HEK293T (cell line): ENCODE data around the gene ARHGAP30.

Experiments used
- CTCF ChIA-PET: fragments of 350-600 bp; formaldehyde crosslinking; extraction: SDS; loops from one replicate; lab custom pipeline; 2021; ENCODE audit warnings: antibody characterized with exemption, inconsistent platforms; lab: Yijun Ruan, JAX
- POLR2A ChIA-PET: fragments of 350-600 bp; formaldehyde crosslinking; extraction: SDS; loops from one replicate; lab custom pipeline; 2020; ENCODE audit warnings: antibody characterized with exemption, inconsistent platforms; lab: Yijun Ruan, JAX
- DNase-seq: peaks from one replicate; pipeline ENCODE4 v3.0.0; 2012; ENCODE audit warnings: mixed read lengths; ENCODE audit errors: extremely low spot score
- ARNT ChIP-seq: fragments of 450-650 bp; IDR thresholded peaks from 2 replicates; pipeline ENCODE4 v1.6.1; 2017; ENCODE audit warnings: mild to moderate bottlenecking
- BHLHE40 ChIP-seq: fragments of 450-650 bp; IDR thresholded peaks from 2 replicates; pipeline ENCODE4 v1.6.1; 2016; ENCODE audit warnings: mild to moderate bottlenecking, moderate library complexity, borderline replicate concordance
- CTBP1 ChIP-seq: fragments of 450-650 bp; IDR thresholded peaks from 2 replicates; pipeline ENCODE4 v1.6.1; 2016; ENCODE audit warnings: borderline replicate concordance
- ELF4 ChIP-seq: fragments of 450-650 bp; IDR thresholded peaks from 2 replicates; pipeline ENCODE4 v1.6.1; 2017; ENCODE audit warnings: antibody characterized with exemption
- FOXA1 ChIP-seq: fragments of 450-650 bp; IDR thresholded peaks from 2 replicates; pipeline ENCODE4 v1.6.1; 2016; ENCODE audit warnings: mild to moderate bottlenecking
- FOXK2 ChIP-seq: fragments of 450-650 bp; IDR thresholded peaks from 2 replicates; pipeline ENCODE4 v1.6.1; 2016; ENCODE audit warnings: mild to moderate bottlenecking
- FOXM1 ChIP-seq: fragments of 450-650 bp; IDR thresholded peaks from 2 replicates; pipeline ENCODE4 v1.6.1; 2017; ENCODE audit warnings: mild to moderate bottlenecking, borderline replicate concordance
- HDGF ChIP-seq: fragments of 450-650 bp; IDR thresholded peaks from 2 replicates; pipeline ENCODE4 v1.6.1; 2017; ENCODE audit warnings: antibody characterized with exemption, borderline replicate concordance
- L3MBTL2 ChIP-seq: fragments of 450-650 bp; conservative IDR thresholded peaks from 2 replicates; pipeline ENCODE4 v1.6.1; 2016; ENCODE audit warnings: mild to moderate bottlenecking
- LEF1 ChIP-seq: fragments of 450-650 bp; IDR thresholded peaks from 2 replicates; pipeline ENCODE4 v1.6.1; 2017; ENCODE audit warnings: mild to moderate bottlenecking, borderline replicate concordance
- NFRKB ChIP-seq: fragments of 450-650 bp; IDR thresholded peaks from 2 replicates; pipeline ENCODE4 v1.6.1; 2016; ENCODE audit warnings: mild to moderate bottlenecking, moderate library complexity
- SP1 ChIP-seq: fragments of 450-650 bp; IDR thresholded peaks from 2 replicates; pipeline ENCODE4 v1.6.1; 2017
- SUZ12 ChIP-seq: fragments of 450-650 bp; IDR thresholded peaks from 2 replicates; pipeline ENCODE4 v1.6.1; 2016; ENCODE audit warnings: mild to moderate bottlenecking
- TARDBP ChIP-seq: fragments of 450-650 bp; IDR thresholded peaks from 2 replicates; pipeline ENCODE4 v1.6.1; 2016
- ZNF384 ChIP-seq: fragments of 450-650 bp; IDR thresholded peaks from 2 replicates; pipeline ENCODE4 v1.6.1; 2016
- TF ChIP-seq, protein P1 (sequence below): fragments of 450-650 bp; IDR thresholded peaks from 2 replicates; pipeline ENCODE4 v1.6.1; 2016

ARHGAP30 gene

DNA sequence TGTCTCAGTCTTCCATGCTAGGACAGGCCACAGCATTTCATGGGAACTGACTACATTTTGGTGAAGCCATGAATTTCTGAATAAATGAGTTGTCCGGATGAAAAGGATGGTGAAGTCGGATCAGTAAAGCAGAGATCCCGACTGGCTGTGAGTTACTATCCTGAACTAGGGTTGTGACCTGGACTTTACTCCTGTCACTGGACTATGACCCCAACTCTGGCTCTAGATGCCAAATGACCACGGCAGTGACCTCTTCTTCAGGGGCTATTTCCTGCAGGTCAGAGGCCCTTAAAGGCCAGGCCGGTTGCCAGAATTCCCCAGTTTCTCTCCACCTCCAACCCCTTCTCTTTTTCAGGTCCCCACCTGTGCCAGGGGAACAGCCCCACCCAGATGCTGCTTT lies 21.4 kb upstream of the ARHGAP30 start:
- CTCF ChIA-PET, result no interaction called here
- DNase-seq, result no peak
- POLR2A ChIA-PET, result no interaction called here
- no peak for TF ChIP-seq ELF4
- TF ChIP-seq, protein P1, sequence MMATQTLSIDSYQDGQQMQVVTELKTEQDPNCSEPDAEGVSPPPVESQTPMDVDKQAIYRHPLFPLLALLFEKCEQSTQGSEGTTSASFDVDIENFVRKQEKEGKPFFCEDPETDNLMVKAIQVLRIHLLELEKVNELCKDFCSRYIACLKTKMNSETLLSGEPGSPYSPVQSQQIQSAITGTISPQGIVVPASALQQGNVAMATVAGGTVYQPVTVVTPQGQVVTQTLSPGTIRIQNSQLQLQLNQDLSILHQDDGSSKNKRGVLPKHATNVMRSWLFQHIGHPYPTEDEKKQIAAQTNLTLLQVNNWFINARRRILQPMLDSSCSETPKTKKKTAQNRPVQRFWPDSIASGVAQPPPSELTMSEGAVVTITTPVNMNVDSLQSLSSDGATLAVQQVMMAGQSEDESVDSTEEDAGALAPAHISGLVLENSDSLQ, result no peak
- no peak for TF ChIP-seq FOXA1

DNA sequence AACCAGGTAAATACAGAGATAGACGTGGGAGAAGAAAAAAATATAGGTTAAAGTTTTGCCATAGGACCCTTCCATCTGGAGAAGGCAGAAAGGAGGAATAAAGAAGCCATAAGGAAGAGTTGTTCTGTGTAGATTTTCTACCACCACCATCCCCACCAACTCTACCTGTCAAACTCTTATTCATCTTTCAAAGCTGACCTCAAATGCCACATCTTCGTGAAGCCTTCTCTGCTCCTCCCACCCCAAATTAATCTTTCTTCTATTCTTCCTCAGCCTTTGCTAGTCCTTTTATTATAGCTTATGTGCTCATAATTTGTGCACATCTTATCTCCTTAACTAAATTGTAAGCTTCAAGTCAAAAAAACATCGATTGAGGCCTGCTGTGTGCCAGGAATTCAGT lies 20.9 kb upstream of the ARHGAP30 start:
- no peak for DNase-seq
- no peak for TF ChIP-seq FOXK2
- no peak for TF ChIP-seq SUZ12
- TF ChIP-seq BHLHE40, result no peak
- TF ChIP-seq CTBP1, result no peak
- TF ChIP-seq FOXA1, result no peak
- TF ChIP-seq ARNT, result no peak
- no peak for TF ChIP-seq LEF1
- no peak for TF ChIP-seq SP1
- no peak for TF ChIP-seq NFRKB
- POLR2A ChIA-PET, result no interaction called here
- CTCF ChIA-PET, result no interaction called here

DNA sequence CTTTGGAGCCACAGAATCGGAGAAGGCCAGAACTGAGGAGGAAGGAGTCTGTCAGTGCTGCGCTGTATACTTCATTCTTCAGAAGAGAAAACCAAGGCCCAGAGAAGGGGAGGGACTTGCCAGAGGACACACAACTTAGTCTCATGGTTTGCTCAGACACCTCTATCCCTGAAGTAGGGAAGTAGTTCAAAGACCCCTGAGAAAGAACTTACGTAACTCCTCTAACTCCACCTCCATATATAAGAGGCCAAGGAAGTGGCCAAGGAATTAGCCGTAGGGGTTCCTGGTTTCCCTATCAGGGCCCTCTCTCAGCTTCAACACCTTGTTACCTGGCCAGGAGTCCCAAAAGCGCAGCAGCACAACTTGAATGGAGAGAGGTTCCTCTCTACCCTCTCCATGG lies 20.2 kb upstream of the ARHGAP30 start:
- CTCF ChIA-PET, result interaction anchor here (0.6 kb wide), 1 partner anchor 19 kb away, joined by 5 read pairs; no protein-coding TSS in a partner anchor
- POLR2A ChIA-PET, result no interaction called here
- no peak for TF ChIP-seq LEF1
- TF ChIP-seq FOXK2, result no peak
- TF ChIP-seq SUZ12, result no peak
- TF ChIP-seq HDGF, result no peak
- no peak for TF ChIP-seq FOXM1
- TF ChIP-seq NFRKB, result no peak
- no peak for DNase-seq

DNA sequence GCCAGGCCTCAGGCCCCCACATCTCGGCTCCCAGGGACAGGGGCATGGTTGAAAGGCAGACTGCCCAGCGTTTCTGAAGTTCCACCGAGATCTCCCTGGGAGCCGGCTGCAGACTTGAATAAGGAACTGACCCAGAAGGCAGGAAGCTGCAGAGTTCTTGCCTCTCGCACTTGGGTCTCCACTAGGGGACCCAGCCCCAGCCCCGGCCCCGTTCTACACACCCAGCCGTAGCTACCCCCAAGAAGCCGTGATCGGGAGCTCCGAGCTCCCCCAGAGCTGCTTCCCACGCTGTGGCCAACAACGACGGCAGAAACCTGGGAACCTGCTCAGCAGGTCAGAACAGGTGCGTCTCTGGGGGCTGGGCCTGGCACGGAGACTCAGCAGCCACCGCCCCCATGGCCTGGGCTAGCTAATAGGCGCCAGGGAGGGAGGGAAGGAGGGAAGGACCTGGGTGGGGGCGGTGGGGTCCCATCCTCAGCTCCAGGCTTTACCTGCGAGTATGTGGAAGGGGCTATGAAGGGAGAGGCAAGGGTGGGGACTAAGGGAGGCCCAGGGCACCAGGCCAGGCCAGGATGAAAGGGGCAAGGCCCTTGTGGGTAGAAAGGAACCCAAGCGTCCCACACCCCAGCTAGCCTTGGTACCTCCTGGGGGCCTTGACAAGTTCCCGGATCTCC lies 19.7 kb upstream of the ARHGAP30 start, which contains the start of gene NECTIN4:
Gene NECTIN4 (minus strand): TSS at position 308 of the 674 bp plus-strand sequence. CDS start 262 bp downstream, at position 46.
- no peak for DNase-seq
- POLR2A ChIA-PET, result interaction anchor here (1.1 kb wide), 1 partner anchor 43 kb away, joined by 3 read pairs; the partner anchor contains the start of gene USF1
- CTCF ChIA-PET, result interaction anchor here (0.6 kb wide), 1 partner anchor 19 kb away, joined by 5 read pairs; no protein-coding TSS in a partner anchor
- TF ChIP-seq SUZ12 (no peak), LEF1 (no peak), NFRKB (no peak), SP1 (no peak), ARNT (no peak), ELF4 (no peak), FOXK2 (no peak), TARDBP (no peak), FOXA1 (no peak), L3MBTL2 (no peak), FOXM1 (no peak), CTBP1 (no peak), ZNF384 (no peak), HDGF (no peak), BHLHE40 (no peak)
- TF ChIP-seq, protein P1, result no peak

DNA sequence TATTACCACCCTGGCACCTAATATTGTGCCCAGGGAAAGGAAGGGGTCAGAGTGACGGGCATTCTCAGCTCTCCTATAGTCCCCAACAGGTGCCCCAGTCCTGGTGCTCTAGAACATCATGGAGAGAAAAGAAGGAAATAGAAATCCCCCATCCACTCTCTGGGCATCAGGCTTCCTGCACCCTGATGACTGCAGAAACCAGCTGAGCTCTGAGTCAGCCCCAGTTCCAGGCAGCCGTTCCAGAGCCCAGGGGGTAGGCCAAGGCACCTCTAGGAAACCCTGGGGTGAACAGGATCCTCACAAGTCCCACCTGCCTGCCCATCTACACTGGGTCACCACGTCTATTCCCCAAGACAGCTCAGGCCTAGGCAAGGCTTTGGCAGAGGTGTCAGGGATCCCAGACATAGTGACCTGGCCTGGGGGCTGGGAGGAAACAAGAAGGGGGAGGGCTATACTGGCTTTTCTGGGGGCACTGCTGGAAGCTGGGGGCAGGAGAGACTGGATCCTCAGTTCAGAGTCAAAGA lies 19.0 kb upstream of the ARHGAP30 start:
- TF ChIP-seq CTBP1 (no peak), L3MBTL2 (no peak), FOXM1 (no peak), ARNT (no peak), BHLHE40 (no peak), TARDBP (no peak), ELF4 (no peak), SP1 (no peak), ZNF384 (no peak), NFRKB (no peak), FOXA1 (no peak), HDGF (no peak), SUZ12 (no peak), LEF1 (no peak), FOXK2 (no peak)
- TF ChIP-seq, protein P1, result no peak
- ChIA-PET POLR2A (interaction anchor here (1.1 kb wide), 1 partner anchor 43 kb away, joined by 3 read pairs; the partner anchor contains the start of gene USF1), CTCF (no interaction called here)
- no peak for DNase-seq

DNA sequence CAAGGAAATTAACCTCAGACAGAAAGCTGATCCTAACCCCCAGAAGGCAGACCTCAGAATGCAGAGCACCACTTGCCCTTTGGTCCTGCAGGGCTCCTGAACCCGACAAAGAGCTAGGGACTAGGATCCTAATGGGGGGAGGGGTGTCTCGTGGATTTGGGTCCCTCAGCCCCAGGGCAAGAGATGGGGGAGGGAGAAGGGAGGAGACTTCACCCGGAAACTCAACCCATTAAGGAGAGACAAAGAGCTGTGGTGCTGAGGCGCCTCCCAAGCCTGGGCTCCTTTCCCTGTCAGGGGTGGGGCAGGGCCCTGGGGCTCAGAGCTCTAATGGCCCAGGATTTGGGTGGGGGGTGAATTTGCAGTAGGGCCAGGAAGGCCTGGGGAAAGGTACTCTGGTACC lies 16.8 kb upstream of the ARHGAP30 start:
- ChIA-PET POLR2A (no interaction called here), CTCF (interaction anchor here (0.8 to 0.9 kb wide), 2 partner anchors 11 to 89 kb away, joined by 3 to 7 read pairs; no protein-coding TSS in a partner anchor)
- no peak for DNase-seq
- no peak for TF ChIP-seq NFRKB
- no peak for TF ChIP-seq BHLHE40
- TF ChIP-seq L3MBTL2, result no peak
- TF ChIP-seq FOXM1, result no peak
- TF ChIP-seq SUZ12, result no peak
- no peak for TF ChIP-seq TARDBP
- TF ChIP-seq ZNF384, result no peak
- no peak for TF ChIP-seq HDGF
- TF ChIP-seq LEF1, result no peak
- TF ChIP-seq SP1, result no peak
- no peak for TF ChIP-seq CTBP1
- TF ChIP-seq FOXK2, result no peak
- no peak for TF ChIP-seq ARNT
